IMR-90 (cell line): ENCODE data around the gene STAM.

Source experiments
- CEBPB ChIP-seq: IDR thresholded peaks from 2 replicates; pipeline ENCODE4 v1.6.1; 2012; ENCODE audit warnings: low read depth, low read length, improper control_type of control experiment
- MXI1 ChIP-seq: IDR thresholded peaks from 2 replicates; pipeline ENCODE4 v1.6.1; 2012; ENCODE audit warnings: low read depth, mild to moderate bottlenecking, low read length, moderate library complexity, borderline replicate concordance
- POLR2A ChIP-seq: IDR thresholded peaks from 2 replicates; pipeline ENCODE4 v1.6.1; 2012; ENCODE audit warnings: mild to moderate bottlenecking, low read depth, low read length
- USF2 ChIP-seq: fragments of 150-350 bp; IDR thresholded peaks from 2 replicates; pipeline ENCODE4 v1.6.1; 2017; ENCODE audit warnings: mild to moderate bottlenecking, antibody characterized with exemption, low read length, low read depth
- TF ChIP-seq, protein P1 (sequence below): conservative IDR thresholded peaks from 2 replicates; pipeline ENCODE4 v1.5.1; 2012; ENCODE audit warnings: mild to moderate bottlenecking, low read depth, low read length, improper control_type of control experiment
- TF ChIP-seq, protein P2 (sequence below): fragments of 150-350 bp; IDR thresholded peaks from 2 replicates; pipeline ENCODE4 v1.6.1; 2016; ENCODE audit warnings: low read depth, mild to moderate bottlenecking, low read length, moderate library complexity, borderline replicate concordance

DNA sequence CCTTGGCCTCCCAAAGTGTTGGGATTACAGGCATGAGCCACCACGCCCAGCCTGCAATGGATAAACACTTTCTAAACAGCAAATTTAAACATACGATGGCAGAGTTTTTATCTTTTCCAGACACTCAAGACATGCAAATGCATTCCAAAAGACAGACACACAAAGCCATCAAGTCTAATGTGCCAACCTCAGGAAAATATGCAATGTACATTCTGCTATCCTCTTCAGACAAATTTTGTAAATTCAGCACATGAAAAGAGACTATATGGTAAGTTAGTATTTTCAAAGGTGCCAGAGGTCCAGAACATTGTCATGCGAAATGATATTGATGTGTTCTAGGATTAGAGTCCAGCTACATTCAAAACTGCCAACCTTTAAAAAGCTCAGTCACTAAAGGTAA, 46.6 kb upstream of the STAM start:
- TF ChIP-seq USF2 (no peak), POLR2A (no peak), CEBPB (no peak), MXI1 (no peak)
- TF ChIP-seq, protein P1, sequence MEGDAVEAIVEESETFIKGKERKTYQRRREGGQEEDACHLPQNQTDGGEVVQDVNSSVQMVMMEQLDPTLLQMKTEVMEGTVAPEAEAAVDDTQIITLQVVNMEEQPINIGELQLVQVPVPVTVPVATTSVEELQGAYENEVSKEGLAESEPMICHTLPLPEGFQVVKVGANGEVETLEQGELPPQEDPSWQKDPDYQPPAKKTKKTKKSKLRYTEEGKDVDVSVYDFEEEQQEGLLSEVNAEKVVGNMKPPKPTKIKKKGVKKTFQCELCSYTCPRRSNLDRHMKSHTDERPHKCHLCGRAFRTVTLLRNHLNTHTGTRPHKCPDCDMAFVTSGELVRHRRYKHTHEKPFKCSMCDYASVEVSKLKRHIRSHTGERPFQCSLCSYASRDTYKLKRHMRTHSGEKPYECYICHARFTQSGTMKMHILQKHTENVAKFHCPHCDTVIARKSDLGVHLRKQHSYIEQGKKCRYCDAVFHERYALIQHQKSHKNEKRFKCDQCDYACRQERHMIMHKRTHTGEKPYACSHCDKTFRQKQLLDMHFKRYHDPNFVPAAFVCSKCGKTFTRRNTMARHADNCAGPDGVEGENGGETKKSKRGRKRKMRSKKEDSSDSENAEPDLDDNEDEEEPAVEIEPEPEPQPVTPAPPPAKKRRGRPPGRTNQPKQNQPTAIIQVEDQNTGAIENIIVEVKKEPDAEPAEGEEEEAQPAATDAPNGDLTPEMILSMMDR: no peak
- TF ChIP-seq, protein P2, sequence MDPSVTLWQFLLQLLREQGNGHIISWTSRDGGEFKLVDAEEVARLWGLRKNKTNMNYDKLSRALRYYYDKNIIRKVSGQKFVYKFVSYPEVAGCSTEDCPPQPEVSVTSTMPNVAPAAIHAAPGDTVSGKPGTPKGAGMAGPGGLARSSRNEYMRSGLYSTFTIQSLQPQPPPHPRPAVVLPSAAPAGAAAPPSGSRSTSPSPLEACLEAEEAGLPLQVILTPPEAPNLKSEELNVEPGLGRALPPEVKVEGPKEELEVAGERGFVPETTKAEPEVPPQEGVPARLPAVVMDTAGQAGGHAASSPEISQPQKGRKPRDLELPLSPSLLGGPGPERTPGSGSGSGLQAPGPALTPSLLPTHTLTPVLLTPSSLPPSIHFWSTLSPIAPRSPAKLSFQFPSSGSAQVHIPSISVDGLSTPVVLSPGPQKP: no peak
